GM18505 (cell line): ENCODE measurements around the gene PALLD.
"Not testable (repeated sequence)": the region's sequence is repeated elsewhere in the genome, so short reads cannot be mapped to it uniquely, and the experiment has no call there.

Experiments used
- ATAC-seq: cut with Tn5 transposase; IDR thresholded peaks from one replicate; pipeline ENCODE4 v1.9.1; 2021; ENCODE audit not compliant: unreplicated experiment
- POLR2A ChIP-seq: IDR thresholded peaks from 4 replicates; pipeline ENCODE4 v1.6.1; 2011; ENCODE audit warnings: borderline replicate concordance; ENCODE audit not compliant: insufficient read depth, insufficient read length; ENCODE audit errors: extremely low read depth

PALLD gene

DNA sequence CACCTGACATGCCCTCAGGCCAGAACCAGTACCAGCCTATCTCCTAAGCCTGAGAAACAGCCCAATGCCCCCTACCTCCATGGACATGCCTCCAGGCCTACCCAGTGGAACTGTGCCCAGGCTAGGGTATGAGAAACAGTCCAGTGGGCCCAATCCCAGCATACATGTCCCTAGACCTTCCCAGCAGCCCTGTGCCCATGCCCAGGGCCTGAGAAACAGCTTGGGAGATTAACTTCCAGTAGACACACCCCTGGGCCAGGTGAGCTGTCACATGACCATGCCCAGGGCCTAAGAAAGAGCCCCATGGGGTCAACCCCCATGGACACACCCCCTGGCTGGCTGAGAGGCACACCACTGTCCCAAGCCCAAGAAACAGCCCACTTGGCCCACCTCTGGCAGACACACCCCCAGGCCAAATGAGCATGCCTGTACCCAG is 434.4 kb downstream of the PALLD start:
- TF ChIP-seq POLR2A, result no peak
- ATAC-seq, result no peak

- ATAC-seq, result no peak
- TF ChIP-seq POLR2A, result no peak
Measured at GRCh38 chr4:168932138-168932537, 435.3 kb downstream of the PALLD start.

DNA sequence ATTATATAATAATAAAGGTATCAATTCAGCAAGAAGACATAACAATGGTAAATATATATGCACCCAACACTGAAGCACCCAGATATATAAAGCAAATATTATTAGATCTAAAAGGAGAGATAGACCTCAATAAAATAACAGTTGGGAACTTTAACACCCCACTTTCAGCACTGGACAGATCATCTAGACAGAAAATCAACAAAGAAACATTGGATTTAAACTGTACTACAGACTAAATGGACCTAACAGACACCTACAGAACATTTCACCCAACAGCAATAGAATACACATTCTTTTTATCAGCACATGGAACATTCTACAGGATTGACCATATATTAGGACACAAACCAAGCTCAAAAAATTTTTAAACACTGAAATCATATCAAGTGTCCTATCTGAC is 436.6 kb downstream of the PALLD start:
- ATAC-seq, result no peak
- no peak for TF ChIP-seq POLR2A

GRCh38 chr4:168937473-168937872 is 440.6 kb downstream of the PALLD start:
- ATAC-seq, result not testable (repeated sequence)

GRCh38 chr4:168942985-168943384 is 446.1 kb downstream of the PALLD start:
- TF ChIP-seq POLR2A, result no peak
- ATAC-seq, result no peak

- no peak for ATAC-seq
- TF ChIP-seq POLR2A, result no peak
Measured at GRCh38 chr4:168945291-168945690, 448.4 kb downstream of the PALLD start.

- ATAC-seq, result not testable (repeated sequence)
Measured at GRCh38 chr4:168952821-168953246, 456.0 kb downstream of the PALLD start.

- TF ChIP-seq POLR2A, result no peak
- no peak for ATAC-seq
Measured at GRCh38 chr4:168955674-168956073, 458.8 kb downstream of the PALLD start.

DNA sequence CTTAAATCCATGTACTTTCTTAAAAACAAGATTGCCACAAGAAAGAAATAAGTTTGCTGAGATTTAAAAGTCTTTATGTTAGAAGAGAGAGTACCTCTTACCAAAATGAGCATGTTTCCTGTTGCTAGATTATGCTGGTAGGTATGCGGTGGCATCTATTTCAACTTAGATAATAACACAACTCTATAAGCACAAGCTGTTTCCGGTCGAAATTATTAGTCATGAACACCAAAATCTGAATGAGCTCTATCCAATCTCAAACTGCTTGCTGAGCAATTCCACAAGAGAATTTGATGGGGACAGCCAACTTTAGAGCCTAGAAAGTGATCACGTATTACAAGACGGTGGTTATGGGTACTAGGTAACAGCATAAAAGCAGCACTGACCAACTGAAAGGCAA is 463.9 kb downstream of the PALLD start:
- ATAC-seq, result no peak
- no peak for TF ChIP-seq POLR2A

- no peak for ATAC-seq
- no peak for TF ChIP-seq POLR2A
Measured at GRCh38 chr4:168972596-168972995, 475.7 kb downstream of the PALLD start.
